HepG2 (cell line): ENCODE results near the gene CLDND2. TPM values are rescaled to one million over a fixed set of nuclear protein-coding genes. Genes with fewer than 3 reads are reported as not detected.

Experiments
- AGO2 ChIP-seq: fragments of 200-400 bp; formaldehyde crosslinking; optimal IDR thresholded peaks from 2 replicates; pipeline ENCODE3; 2017; ENCODE audit warnings: mild to moderate bottlenecking, low read depth, low read length, moderate library complexity
- EHMT2 ChIP-seq: fragments of 200-600 bp; sonication (generic); IDR thresholded peaks from 2 replicates; pipeline ENCODE4 v1.7.0; 2017; ENCODE audit warnings: antibody characterized with exemption, low read depth, low read length, borderline replicate concordance
- ETS1 ChIP-seq: sonication (generic); formaldehyde crosslinking; IDR thresholded peaks from 2 replicates; pipeline ENCODE4 v1.4.0; 2020; ENCODE audit warnings: missing genetic modification reagents
- HMG20B ChIP-seq: conservative IDR thresholded peaks from 2 replicates; pipeline ENCODE4 v1.6.1; 2016; ENCODE audit warnings: missing genetic modification reagents, missing compliant biosample characterization
- HNF4G ChIP-seq, 2 experiments: sonication (generic) in 1 of 2; formaldehyde crosslinking in 1 of 2; IDR thresholded peaks; 2 replicates each; pipeline versions ENCODE4 v1.4.0 to v1.6.1; 2011 to 2020; ENCODE audit warnings: borderline replicate concordance in 2 of 2, low read depth in 2 of 2, mild to moderate bottlenecking in 2 of 2, low read length in 1 of 2, missing genetic modification reagents in 1 of 2, moderate library complexity in 1 of 2
- HOXA7 ChIP-seq: sonication (generic); formaldehyde crosslinking; IDR thresholded peaks from 2 replicates; pipeline ENCODE4 v1.8.1; 2022; ENCODE audit warnings: mild to moderate bottlenecking, missing genetic modification reagents, moderate library complexity
- KAT8 ChIP-seq: IDR thresholded peaks from 2 replicates; pipeline ENCODE4 v1.6.1; 2016; ENCODE audit warnings: missing genetic modification reagents, missing compliant biosample characterization
- KMT2A ChIP-seq: sonication (generic); formaldehyde crosslinking; IDR thresholded peaks from 2 replicates; pipeline ENCODE4 v1.4.0; 2020; ENCODE audit warnings: missing genetic modification reagents
- MTF1 ChIP-seq: sonication (generic); formaldehyde crosslinking; IDR thresholded peaks from 2 replicates; pipeline ENCODE4 v1.5.0; 2020; ENCODE audit warnings: missing genetic modification reagents
- NCOR1 ChIP-seq: fragments of 200-600 bp; sonication (generic); IDR thresholded peaks from 2 replicates; pipeline ENCODE4 v1.7.0; 2017; ENCODE audit warnings: antibody characterized with exemption, low read length, borderline replicate concordance
- NONO ChIP-seq, 2 experiments: fragments of 450-650 bp in 1 of 2; sonication (generic) in 1 of 2; formaldehyde crosslinking in 1 of 2; IDR thresholded peaks in 1 of 2; conservative IDR thresholded peaks in 1 of 2; 2 replicates each; pipeline versions ENCODE4 v1.6.1 to v1.8.0; 2017 to 2022; ENCODE audit warnings: mild to moderate bottlenecking in 1 of 2, missing genetic modification reagents in 1 of 2, moderate library complexity in 1 of 2
- NR0B2 ChIP-seq: sonication (generic); formaldehyde crosslinking; IDR thresholded peaks from 2 replicates; pipeline ENCODE4 v1.4.0; 2020; ENCODE audit warnings: mild to moderate bottlenecking, missing genetic modification reagents
- PHF8 ChIP-seq: sonication (generic); formaldehyde crosslinking; IDR thresholded peaks from 2 replicates; pipeline ENCODE4 v1.5.0; 2020; ENCODE audit warnings: missing genetic modification reagents
- U2AF1 ChIP-seq: fragments of 200-400 bp; formaldehyde crosslinking; optimal IDR thresholded peaks from 2 replicates; pipeline ENCODE3; 2017; ENCODE audit warnings: mild to moderate bottlenecking, low read depth, low read length
- ZBTB1 ChIP-seq: sonication (generic); formaldehyde crosslinking; IDR thresholded peaks from 2 replicates; pipeline ENCODE4 v1.4.0; 2020; ENCODE audit warnings: missing genetic modification reagents, borderline replicate concordance
- ZNF260 ChIP-seq: sonication (generic); formaldehyde crosslinking; IDR thresholded peaks from 2 replicates; pipeline ENCODE4 v1.4.0; 2020; ENCODE audit warnings: missing genetic modification reagents, low read depth, mild to moderate bottlenecking, borderline replicate concordance
- ZNF549 ChIP-seq: sonication (generic); formaldehyde crosslinking; IDR thresholded peaks from 2 replicates; pipeline ENCODE4 v1.5.0; 2020; ENCODE audit warnings: missing genetic modification reagents
- ZNF572 ChIP-seq: sonication (generic); formaldehyde crosslinking; IDR thresholded peaks from 2 replicates; pipeline ENCODE4 v1.5.1; 2020; ENCODE audit warnings: mild to moderate bottlenecking, missing genetic modification reagents
- ZNF580 ChIP-seq: IDR thresholded peaks from 2 replicates; pipeline ENCODE4 v1.6.1; 2016; ENCODE audit warnings: low read depth, borderline replicate concordance
- ZNF609 ChIP-seq: sonication (generic); formaldehyde crosslinking; IDR thresholded peaks from 2 replicates; pipeline ENCODE4 v1.4.0; 2020; ENCODE audit warnings: mild to moderate bottlenecking, missing genetic modification reagents, borderline replicate concordance
- ZNF737 ChIP-seq: sonication (generic); formaldehyde crosslinking; IDR thresholded peaks from 2 replicates; pipeline ENCODE4 v1.5.0; 2020; ENCODE audit warnings: missing genetic modification reagents, mild to moderate bottlenecking, borderline replicate concordance
- ZNF788 ChIP-seq: sonication (generic); formaldehyde crosslinking; IDR thresholded peaks from 2 replicates; pipeline ENCODE4 v1.5.0; 2020; ENCODE audit warnings: mild to moderate bottlenecking, missing genetic modification reagents, borderline replicate concordance
- polyA plus RNA-seq, 8 experiments: library from polyadenylated mRNA; depleted of rRNA in 3 of 8; stranded (reverse) in 7 of 8; unstranded in 1 of 8; fragments of >200 nt; fragmentation: Illumina TruSeq in 4 of 8; extraction: Trizol in 4 of 8; gene quantifications; 2 replicates each; pipeline versions ENCODE4 v1.2.1 to v1.2.3, GENCODE V29; 2011 to 2016; ENCODE audit warnings: low read depth in 4 of 8, missing spikeins in 1 of 8, mixed read lengths in 1 of 8; ENCODE audit not compliant: insufficient read depth in 1 of 8
- total RNA-seq, 5 experiments: library from RNA; depleted of rRNA; stranded (reverse); fragments of >200 nt; fragmentation: Illumina TruSeq; extraction: Trizol; gene quantifications; 2 replicates each; pipeline ENCODE4 v1.2.3, GENCODE V29; 2016; ENCODE audit warnings: low read depth in 1 of 5

CLDND2 gene
- total and polyA plus RNA-seq, 2 of the 13 experiments (the other 11 are each of a cell fraction or from before 2014, with no cell fraction given) = 0.84 to 1.8 TPM

- TF ChIP-seq ZNF260 (CRISPR knock-in tag) (no peak), HNF4G (IDR thresholded peaks at IDR 0.05; ENCODE audit: borderline replicate concordance, low read depth, low read length) (no peak), HNF4G (CRISPR knock-in tag; IDR thresholded peaks at IDR 0.05; ENCODE audit: borderline replicate concordance, low read depth) (no peak), EHMT2 (no peak), KAT8 (peak; percentile 31; the same call in 1 of the 2 replicates), ZNF737 (CRISPR knock-in tag) (no peak), U2AF1 (no peak), HOXA7 (CRISPR knock-in tag) (no peak), ETS1 (CRISPR knock-in tag) (no peak), ZNF549 (CRISPR knock-in tag) (no peak), MTF1 (CRISPR knock-in tag) (no peak), HMG20B (CRISPR knock-in tag) (no peak), PHF8 (CRISPR knock-in tag) (no peak), NCOR1 (no peak), AGO2 (no peak), ZBTB1 (CRISPR knock-in tag) (no peak), NONO (IDR thresholded peaks at IDR 0.05) (no peak), NONO (CRISPR knock-in tag; conservative IDR thresholded peaks at IDR 0.05) (0 out of 2 replicates have a peak, but pooled peaks have one; percentile 10), ZNF580 (no peak; the same call in 1 of the 2 replicates), ZNF788 (CRISPR knock-in tag) (0 out of 2 replicates have a peak, but pooled peaks have one; percentile 23), ZNF609 (CRISPR knock-in tag) (no peak), NR0B2 (CRISPR knock-in tag) (no peak), ZNF572 (no peak), KMT2A (CRISPR knock-in tag) (no peak)
Measured at GRCh38 chr19:51364200-51365106, 4.3 kb downstream of the CLDND2 start (continued).
